Natural killer cell (primary cell): ENCODE results near the gene ADGRV1. TPM values are rescaled to one million over a fixed set of nuclear protein-coding genes. Genes with fewer than 3 reads are reported as not detected.
"Not testable (repeated sequence)": the region's sequence is repeated elsewhere in the genome, so short reads cannot be mapped to it uniquely, and the experiment has no call there.

Experiments
- ATAC-seq, 3 donors: fragments of 150-1000 bp in 2 of 3; fragments of 200-7000 bp in 1 of 3; cut with Tn5 transposase; 1 replicate in 1 of 3; 2 replicates in 2 of 3; pipeline ENCODE4 v1.10.0; 2021; ENCODE audit warnings: mild to moderate bottlenecking in 2 of 3, moderate library complexity in 2 of 3
- DNase-seq, 2 donors: peaks; one replicate each; pipeline versions ENCODE4 v3.0.0 to v3.0.0-alpha.2; 2013 to 2021; ENCODE audit warnings: mixed read lengths in 1 of 2
- H3K27ac ChIP-seq: one replicate; pipeline ENCODE4 v1.5.1; 2013; ENCODE audit warnings: mild to moderate bottlenecking, low read length
- H3K27me3 ChIP-seq: one replicate; pipeline ENCODE4 v1.6.1; 2013; ENCODE audit warnings: low read length; ENCODE audit not compliant: control insufficient read depth, insufficient read depth
- H3K36me3 ChIP-seq: one replicate; pipeline ENCODE4 v1.6.1; 2013; ENCODE audit warnings: low read length; ENCODE audit not compliant: control insufficient read depth, insufficient read depth
- H3K4me1 ChIP-seq: one replicate; pipeline ENCODE4 v1.6.1; 2013; ENCODE audit warnings: low read length; ENCODE audit not compliant: control insufficient read depth, insufficient read depth
- H3K4me3 ChIP-seq: one replicate; pipeline ENCODE4 v1.5.1; 2013; ENCODE audit warnings: low read length
- H3K9me3 ChIP-seq: one replicate; pipeline ENCODE4 v1.6.1; 2013; ENCODE audit warnings: low read length; ENCODE audit not compliant: control insufficient read depth, insufficient read depth
- H3K27ac Mint-ChIP-seq, 2 donors: one replicate each; pipeline ENCODE4 v1.8.0; 2022; ENCODE audit warnings: mild to moderate bottlenecking in 2 of 2, mixed read lengths in 2 of 2, moderate library complexity in 1 of 2
- H3K27me3 Mint-ChIP-seq, 2 donors: one replicate each; pipeline ENCODE4 v1.8.0; 2022; ENCODE audit warnings: low read depth in 2 of 2, mixed read lengths in 2 of 2
- H3K36me3 Mint-ChIP-seq: one replicate; pipeline ENCODE4 v1.8.0; 2022; ENCODE audit warnings: mixed read lengths
- H3K4me1 Mint-ChIP-seq, 2 donors: one replicate each; pipeline ENCODE4 v1.8.0; 2022; ENCODE audit warnings: mixed read lengths in 2 of 2
- H3K4me3 Mint-ChIP-seq: one replicate; pipeline ENCODE4 v1.8.0; 2022; ENCODE audit warnings: mild to moderate bottlenecking, moderate library complexity, mixed read lengths
- H3K9me3 Mint-ChIP-seq, 2 donors: one replicate each; pipeline ENCODE4 v1.8.0; 2022; ENCODE audit warnings: mixed read lengths in 2 of 2
- WGBS: methylation state at CpG from one replicate; pipeline ENCODE4 v1.1.7; 2013; ENCODE audit warnings: missing lambda C conversion rate; ENCODE audit not compliant: insufficient coverage; 5-methylcytosine and 5-hydroxymethylcytosine counted together
- intact Hi-C: fragments of 100-400 bp; cut with micrococcal nuclease; formaldehyde crosslinking; loops from one replicate; pipeline ENCODE4 v1.14.2; 2022
- total RNA-seq, 4 donors: library from RNA; stranded (reverse); fragments of 120-200 nt in 1 of 4; gene quantifications; one replicate each; pipeline versions ENCODE4 v1.2.3 to v1.2.4, GENCODE V29; 2013 to 2022
- TF ChIP-seq, protein P1 (sequence below): fragments of 200-600 bp; IDR thresholded peaks from one replicate; pipeline ENCODE4 v1.8.0; 2022; ENCODE audit warnings: antibody characterized with exemption

ADGRV1 gene
- total RNA-seq, 3 donors from 2014 or later (not counting 1 experiment from before 2014, with no cell fraction given): 0.50 to 0.71 TPM; not detected in 1

- ATAC-seq: no peak
- H3K27me3 Mint-ChIP-seq: peaks cover 7 to 8% of the 10 kb centered on the region in 2 donors
- no peaks in the 10 kb centered on the region for H3K36me3 Mint-ChIP-seq
- no peaks in the 10 kb centered on the region for H3K9me3 ChIP-seq
- no peak overlapping the region for H3K27ac ChIP-seq
- H3K4me3 Mint-ChIP-seq: no peak overlapping the region
- peaks cover 3% of the 10 kb centered on the region for H3K27me3 ChIP-seq
- TF ChIP-seq, protein P1, sequence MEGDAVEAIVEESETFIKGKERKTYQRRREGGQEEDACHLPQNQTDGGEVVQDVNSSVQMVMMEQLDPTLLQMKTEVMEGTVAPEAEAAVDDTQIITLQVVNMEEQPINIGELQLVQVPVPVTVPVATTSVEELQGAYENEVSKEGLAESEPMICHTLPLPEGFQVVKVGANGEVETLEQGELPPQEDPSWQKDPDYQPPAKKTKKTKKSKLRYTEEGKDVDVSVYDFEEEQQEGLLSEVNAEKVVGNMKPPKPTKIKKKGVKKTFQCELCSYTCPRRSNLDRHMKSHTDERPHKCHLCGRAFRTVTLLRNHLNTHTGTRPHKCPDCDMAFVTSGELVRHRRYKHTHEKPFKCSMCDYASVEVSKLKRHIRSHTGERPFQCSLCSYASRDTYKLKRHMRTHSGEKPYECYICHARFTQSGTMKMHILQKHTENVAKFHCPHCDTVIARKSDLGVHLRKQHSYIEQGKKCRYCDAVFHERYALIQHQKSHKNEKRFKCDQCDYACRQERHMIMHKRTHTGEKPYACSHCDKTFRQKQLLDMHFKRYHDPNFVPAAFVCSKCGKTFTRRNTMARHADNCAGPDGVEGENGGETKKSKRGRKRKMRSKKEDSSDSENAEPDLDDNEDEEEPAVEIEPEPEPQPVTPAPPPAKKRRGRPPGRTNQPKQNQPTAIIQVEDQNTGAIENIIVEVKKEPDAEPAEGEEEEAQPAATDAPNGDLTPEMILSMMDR: no peak
- intact Hi-C loops: no loop called here
- H3K27ac Mint-ChIP-seq: no peak overlapping the region
- H3K9me3 Mint-ChIP-seq: peaks cover 4 to 5% of the 10 kb centered on the region in 2 donors
- no peaks in the 10 kb centered on the region for H3K4me1 Mint-ChIP-seq
- 89% methylated on average over 4 of the region's 5 CpGs for WGBS
- no peaks in the 10 kb centered on the region for H3K4me1 ChIP-seq
- no peaks in the 10 kb centered on the region for H3K36me3 ChIP-seq
- no peak for DNase-seq
- H3K4me3 ChIP-seq: no peak overlapping the region
Observed at GRCh38 chr5:90575712-90576111, 17.1 kb downstream of the ADGRV1 start.

DNA sequence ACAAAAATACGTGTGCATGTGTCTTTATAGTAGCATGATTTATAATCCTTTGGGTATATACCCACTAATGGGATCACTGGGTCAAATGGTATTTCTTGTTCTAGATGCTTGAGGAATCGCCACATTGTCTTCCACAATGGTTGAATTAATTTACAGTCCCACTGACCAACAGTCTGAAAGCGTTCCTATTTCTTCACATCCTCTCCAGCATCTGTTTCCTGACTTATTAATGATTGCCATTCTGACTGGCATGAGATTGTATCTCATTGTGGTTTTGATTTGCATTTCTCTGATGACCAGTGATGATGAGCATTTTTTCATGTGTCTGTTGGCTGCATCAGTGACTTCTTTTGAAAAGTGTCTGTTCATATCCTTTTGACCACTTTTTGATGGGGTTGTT, 18.0 kb downstream of the ADGRV1 start:
- not testable (repeated sequence) for H3K36me3 ChIP-seq, H3K27me3 Mint-ChIP-seq

DNA sequence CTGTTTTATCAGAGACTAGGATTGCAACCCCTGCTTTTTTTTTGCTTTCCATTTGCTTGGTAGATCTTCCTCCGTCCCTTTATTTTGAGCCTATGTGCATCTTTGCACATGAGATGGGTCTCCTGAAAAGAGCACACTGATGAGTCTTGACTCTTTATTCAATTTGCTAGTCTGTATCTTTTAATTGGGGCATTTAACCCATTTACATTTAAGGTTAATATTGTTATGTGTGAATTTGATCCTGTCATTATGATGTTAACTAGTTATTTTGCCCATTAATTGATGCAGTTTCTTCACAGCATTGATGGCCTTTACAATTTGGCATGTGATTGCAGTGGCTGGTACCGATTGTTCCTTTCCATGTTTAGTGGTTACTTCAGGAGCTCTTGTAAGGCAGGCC, 21.3 kb downstream of the ADGRV1 start:
- H3K9me3 Mint-ChIP-seq, H3K27ac Mint-ChIP-seq, H3K4me1 ChIP-seq, H3K36me3 Mint-ChIP-seq, H3K4me3 ChIP-seq, H3K4me3 Mint-ChIP-seq, H3K27ac ChIP-seq, H3K4me1 Mint-ChIP-seq, H3K9me3 ChIP-seq, intact Hi-C loops, ATAC-seq, H3K36me3 ChIP-seq, H3K27me3 Mint-ChIP-seq, H3K27me3 ChIP-seq, DNase-seq: not testable (repeated sequence)
- 94% methylated on average over 2 of the region's 2 CpGs for WGBS

More for the DNA sequence above, 18.0 kb downstream of the ADGRV1 start:
- H3K27ac Mint-ChIP-seq, H3K4me3 Mint-ChIP-seq, H3K27ac ChIP-seq, H3K27me3 ChIP-seq, H3K9me3 Mint-ChIP-seq, DNase-seq, H3K9me3 ChIP-seq, H3K4me1 ChIP-seq, H3K36me3 Mint-ChIP-seq, H3K4me3 ChIP-seq, H3K4me1 Mint-ChIP-seq, ATAC-seq, intact Hi-C loops: not testable (repeated sequence)
- WGBS: 58% methylated on average over 2 of the region's 3 CpGs

GRCh38 chr5:90581956-90582355, 23.4 kb downstream of the ADGRV1 start:
- Mint-ChIP-seq H3K4me1 (no peaks in the 10 kb centered on the region), H3K4me3 (no peak overlapping the region), H3K27me3 (peaks cover 4 to 7% of the 10 kb centered on the region in 2 donors), H3K36me3 (no peaks in the 10 kb centered on the region), H3K9me3 (peaks cover 2 to 4% of the 10 kb centered on the region in 2 donors), H3K27ac (no peak overlapping the region)
- Histone ChIP-seq H3K4me1 (no peaks in the 10 kb centered on the region), H3K36me3 (no peaks in the 10 kb centered on the region), H3K27me3 (peaks cover 2% of the 10 kb centered on the region), H3K27ac (no peak overlapping the region), H3K4me3 (no peak overlapping the region), H3K9me3 (no peaks in the 10 kb centered on the region)
- WGBS: 70% methylated on average over 2 of the region's 2 CpGs
- intact Hi-C loops: no loop called here
- TF ChIP-seq, protein P1: no peak
- DNase-seq: no peak
- no peak for ATAC-seq
